Mesothelial cell of epicardium (in vitro differentiated cells): ENCODE results near the gene PHACTR1. TPM values are rescaled to one million over a fixed set of nuclear protein-coding genes. Genes with fewer than 3 reads are reported as not detected.

Experiments used
- DNase-seq, 2 experiments: peaks; one replicate each; pipeline ENCODE4 v3.0.0; 2021; ENCODE audit warnings: low spot score in 2 of 2; ENCODE audit not compliant: unreplicated experiment in 2 of 2
- H3K27ac Mint-ChIP-seq: 2 replicates; pipeline ENCODE4 v1.8.0; 2021; ENCODE audit warnings: mixed read lengths
- H3K27me3 Mint-ChIP-seq: 2 replicates; pipeline ENCODE4 v1.8.0; 2021; ENCODE audit warnings: low read depth, mixed read lengths
- H3K36me3 Mint-ChIP-seq: 2 replicates; pipeline ENCODE4 v1.8.0; 2021; ENCODE audit warnings: mixed read lengths
- H3K4me1 Mint-ChIP-seq: 2 replicates; pipeline ENCODE4 v1.8.0; 2021; ENCODE audit warnings: mixed read lengths
- H3K4me3 Mint-ChIP-seq: 2 replicates; pipeline ENCODE4 v1.8.0; 2021; ENCODE audit warnings: mild to moderate bottlenecking, moderate library complexity, mixed read lengths
- H3K9me3 Mint-ChIP-seq: 2 replicates; pipeline ENCODE4 v1.8.0; 2021; ENCODE audit warnings: mixed read lengths
- total RNA-seq: library from RNA; stranded (reverse); gene quantifications from 3 replicates; pipeline ENCODE4 v1.2.1, GENCODE V29; 2021
- TF ChIP-seq, protein P1 (sequence below): fragments of 200-600 bp; sonication (generic); IDR thresholded peaks from one replicate; pipeline ENCODE4 v1.5.0; 2021; ENCODE audit warnings: antibody characterized with exemption; ENCODE audit not compliant: unreplicated experiment

The PHACTR1 gene
- total RNA-seq, 1 donor from 2014 or later = 0.76 TPM

DNA sequence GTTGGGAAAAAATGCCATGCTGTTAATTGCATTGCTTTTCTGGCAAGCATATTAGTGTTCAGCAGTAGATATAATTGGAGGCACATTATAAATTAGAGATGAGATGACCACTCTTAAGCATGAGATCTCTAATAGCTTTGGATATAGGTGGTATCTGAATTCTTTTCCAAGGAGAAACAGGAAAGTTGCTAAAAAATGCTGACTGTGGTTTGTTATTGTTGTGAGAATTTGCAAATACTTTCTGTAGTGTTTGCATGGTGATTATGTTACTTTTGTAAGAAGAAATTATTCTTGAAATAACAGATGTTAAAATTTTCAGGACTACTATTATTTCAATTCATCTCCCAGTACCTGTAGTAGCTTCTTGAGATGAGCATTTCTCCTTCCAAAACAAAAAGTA lies 386.6 kb downstream of the PHACTR1 start:
- Mint-ChIP-seq H3K27me3 (peaks cover 31% of the 10 kb centered on the region), H3K9me3 (no peaks in the 10 kb centered on the region)

DNA sequence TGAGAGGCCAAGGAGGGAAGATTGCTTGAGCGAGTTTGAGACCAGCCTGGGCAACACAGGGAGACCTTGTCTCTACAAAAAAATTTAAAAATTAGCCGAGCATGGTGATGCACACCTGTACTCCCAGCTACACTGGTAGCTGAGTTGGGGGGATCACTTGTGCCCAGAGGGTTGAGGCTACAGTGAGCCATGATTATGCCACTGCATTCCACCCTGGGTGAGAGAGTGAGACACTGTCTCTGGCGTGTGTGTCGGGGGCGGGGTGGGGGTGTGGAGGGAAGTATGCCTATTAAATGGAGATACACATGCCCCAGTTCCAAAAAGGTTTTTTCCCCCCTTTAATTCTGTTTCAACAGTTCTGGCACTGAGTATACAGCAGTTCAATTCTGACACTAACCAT lies 388.6 kb downstream of the PHACTR1 start:
- no peak overlapping the region for H3K4me3 Mint-ChIP-seq
- peaks cover 31% of the 10 kb centered on the region for H3K27me3 Mint-ChIP-seq
- H3K36me3 Mint-ChIP-seq = no peaks in the 10 kb centered on the region
- TF ChIP-seq, protein P1, sequence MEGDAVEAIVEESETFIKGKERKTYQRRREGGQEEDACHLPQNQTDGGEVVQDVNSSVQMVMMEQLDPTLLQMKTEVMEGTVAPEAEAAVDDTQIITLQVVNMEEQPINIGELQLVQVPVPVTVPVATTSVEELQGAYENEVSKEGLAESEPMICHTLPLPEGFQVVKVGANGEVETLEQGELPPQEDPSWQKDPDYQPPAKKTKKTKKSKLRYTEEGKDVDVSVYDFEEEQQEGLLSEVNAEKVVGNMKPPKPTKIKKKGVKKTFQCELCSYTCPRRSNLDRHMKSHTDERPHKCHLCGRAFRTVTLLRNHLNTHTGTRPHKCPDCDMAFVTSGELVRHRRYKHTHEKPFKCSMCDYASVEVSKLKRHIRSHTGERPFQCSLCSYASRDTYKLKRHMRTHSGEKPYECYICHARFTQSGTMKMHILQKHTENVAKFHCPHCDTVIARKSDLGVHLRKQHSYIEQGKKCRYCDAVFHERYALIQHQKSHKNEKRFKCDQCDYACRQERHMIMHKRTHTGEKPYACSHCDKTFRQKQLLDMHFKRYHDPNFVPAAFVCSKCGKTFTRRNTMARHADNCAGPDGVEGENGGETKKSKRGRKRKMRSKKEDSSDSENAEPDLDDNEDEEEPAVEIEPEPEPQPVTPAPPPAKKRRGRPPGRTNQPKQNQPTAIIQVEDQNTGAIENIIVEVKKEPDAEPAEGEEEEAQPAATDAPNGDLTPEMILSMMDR = no peak
- DNase-seq = no peak
- peaks cover 6% of the 10 kb centered on the region for H3K9me3 Mint-ChIP-seq
- H3K27ac Mint-ChIP-seq = no peak overlapping the region
- no peaks in the 10 kb centered on the region for H3K4me1 Mint-ChIP-seq

More for the DNA sequence above, 386.6 kb downstream of the PHACTR1 start:
- TF ChIP-seq, protein P1 = no peak
- Mint-ChIP-seq H3K27ac (no peak overlapping the region), H3K4me1 (no peaks in the 10 kb centered on the region), H3K4me3 (no peak overlapping the region), H3K36me3 (no peaks in the 10 kb centered on the region)
- no peak for DNase-seq

DNA sequence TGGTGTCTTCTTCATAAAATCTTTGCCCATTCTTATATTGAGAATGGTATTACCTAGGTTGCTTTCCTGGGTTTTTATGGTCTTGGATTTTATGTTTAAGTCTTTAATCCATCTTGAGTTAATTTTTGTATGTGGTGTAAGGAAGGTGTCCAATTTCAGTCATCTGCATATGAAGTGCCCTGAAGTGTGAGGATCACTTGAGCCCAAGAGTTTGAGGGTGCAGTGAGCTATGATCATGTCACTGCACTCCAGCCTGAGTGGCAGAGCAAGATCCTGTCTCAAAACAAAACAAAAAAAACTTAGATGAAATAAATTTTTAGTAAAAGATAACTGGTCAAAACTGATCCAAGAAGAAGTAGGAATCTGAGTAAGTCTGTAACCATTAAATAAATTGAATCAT lies 396.4 kb downstream of the PHACTR1 start:
- DNase-seq = no peak
- H3K27ac Mint-ChIP-seq = peak overlapping the region; percentile 40
- peaks cover 23% of the 10 kb centered on the region for H3K9me3 Mint-ChIP-seq
- peaks cover 17% of the 10 kb centered on the region for H3K27me3 Mint-ChIP-seq
- no peaks in the 10 kb centered on the region for H3K36me3 Mint-ChIP-seq
- no peak overlapping the region for H3K4me3 Mint-ChIP-seq
- H3K4me1 Mint-ChIP-seq = peaks cover 29% of the 10 kb centered on the region
- TF ChIP-seq, protein P1 = no peak

DNA sequence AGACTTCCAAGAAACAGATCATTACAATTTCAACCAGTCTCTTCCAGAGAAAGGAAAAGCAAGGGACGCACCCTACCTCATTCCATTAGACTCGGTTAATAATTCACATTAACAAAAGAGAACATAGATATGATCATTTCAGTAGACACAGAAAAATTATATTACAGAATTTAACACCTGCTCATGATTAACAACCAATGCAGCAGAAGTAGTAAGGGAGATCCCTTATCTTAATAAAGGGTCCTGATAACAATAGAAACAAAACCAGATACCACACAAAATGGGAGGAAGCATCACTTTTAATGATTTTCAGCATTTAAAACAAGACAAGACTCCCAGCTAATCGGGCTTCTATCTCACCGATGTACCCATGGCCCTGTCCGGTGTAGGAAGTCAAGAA lies 396.8 kb downstream of the PHACTR1 start:
- H3K27ac Mint-ChIP-seq = peak overlapping the region; percentile 80

DNA sequence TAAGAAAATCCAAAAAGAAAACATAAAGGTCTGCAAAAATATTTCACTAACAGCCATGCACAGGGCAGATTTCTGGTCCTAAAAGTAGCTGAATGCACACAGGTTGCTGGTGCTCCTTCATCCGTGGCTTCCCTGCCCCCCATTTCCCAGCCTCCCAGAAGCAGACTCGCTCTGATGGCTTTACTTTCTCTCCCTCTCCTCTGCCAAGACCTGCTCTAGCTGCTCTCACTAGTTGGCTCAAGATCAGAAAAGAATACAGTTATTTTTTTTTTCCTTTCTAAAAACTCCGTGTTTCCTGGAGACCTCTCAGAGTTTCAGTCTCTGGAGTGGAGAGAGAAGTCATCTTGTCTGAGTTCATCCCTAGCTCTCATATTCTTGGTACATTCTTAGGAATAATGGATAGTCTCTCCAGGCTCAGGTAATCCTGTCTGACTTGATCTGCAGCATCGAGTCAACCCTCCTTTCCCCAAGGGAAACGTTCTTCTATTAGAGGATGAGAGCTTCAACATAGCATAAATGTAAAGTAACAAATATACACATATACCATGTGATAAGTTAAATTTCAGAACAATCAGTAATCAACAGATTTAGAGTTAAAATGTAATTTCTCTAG lies 397.5 kb downstream of the PHACTR1 start:
- H3K27ac Mint-ChIP-seq = peak overlapping the region; percentile 85
- peaks cover 23% of the 10 kb centered on the region for H3K9me3 Mint-ChIP-seq
- peaks cover 20% of the 10 kb centered on the region for H3K27me3 Mint-ChIP-seq
- TF ChIP-seq, protein P1 = no peak
- DNase-seq = no peak
- H3K4me1 Mint-ChIP-seq = peaks cover 29% of the 10 kb centered on the region
- H3K36me3 Mint-ChIP-seq = no peaks in the 10 kb centered on the region
- peak overlapping the region; percentile 3 for H3K4me3 Mint-ChIP-seq

More for the DNA sequence above, 396.8 kb downstream of the PHACTR1 start:
- TF ChIP-seq, protein P1 = no peak
- no peak for DNase-seq
- H3K27me3 Mint-ChIP-seq = peaks cover 17% of the 10 kb centered on the region
- H3K4me3 Mint-ChIP-seq = no peak overlapping the region
- H3K4me1 Mint-ChIP-seq = peaks cover 29% of the 10 kb centered on the region
- no peaks in the 10 kb centered on the region for H3K36me3 Mint-ChIP-seq
- peaks cover 23% of the 10 kb centered on the region for H3K9me3 Mint-ChIP-seq
